Stimulated activated CD8-positive, alpha-beta memory T cell treated with anti-CD3 and anti-CD28 coated beads, Interleukin-2, amount 100 ng/mL, for 48 hours (primary cell): ENCODE data around the gene STRADB.
"Not testable (repeated sequence)": the region's sequence is repeated elsewhere in the genome, so short reads cannot be mapped to it uniquely, and the experiment has no call there.

Source experiments
- DNase-seq, 2 donors: peaks; one replicate each; pipeline ENCODE4 v3.0.0-alpha.2; 2020; ENCODE audit warnings: low read depth in 2 of 2

STRADB gene

DNA sequence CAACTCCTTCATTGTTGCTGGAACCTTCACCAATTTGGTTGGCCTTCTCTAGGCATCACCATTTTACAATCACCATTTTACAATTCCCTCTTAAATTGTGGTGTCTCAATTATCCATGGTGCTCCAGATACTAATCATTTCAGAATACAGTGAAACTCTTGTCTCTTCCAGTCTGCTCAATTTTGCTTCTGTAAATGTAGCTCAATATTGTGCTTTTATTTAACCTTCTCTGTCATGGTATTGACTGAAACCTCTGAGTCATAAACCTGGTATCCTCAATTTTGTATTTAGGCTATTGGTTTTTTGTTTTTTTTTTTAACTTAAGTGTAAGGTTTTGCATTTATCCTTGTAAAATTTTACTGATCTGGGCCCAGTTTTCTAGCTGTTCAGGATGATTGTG is 16.1 kb downstream of the STRADB start:
- DNase-seq, result no peak

DNA sequence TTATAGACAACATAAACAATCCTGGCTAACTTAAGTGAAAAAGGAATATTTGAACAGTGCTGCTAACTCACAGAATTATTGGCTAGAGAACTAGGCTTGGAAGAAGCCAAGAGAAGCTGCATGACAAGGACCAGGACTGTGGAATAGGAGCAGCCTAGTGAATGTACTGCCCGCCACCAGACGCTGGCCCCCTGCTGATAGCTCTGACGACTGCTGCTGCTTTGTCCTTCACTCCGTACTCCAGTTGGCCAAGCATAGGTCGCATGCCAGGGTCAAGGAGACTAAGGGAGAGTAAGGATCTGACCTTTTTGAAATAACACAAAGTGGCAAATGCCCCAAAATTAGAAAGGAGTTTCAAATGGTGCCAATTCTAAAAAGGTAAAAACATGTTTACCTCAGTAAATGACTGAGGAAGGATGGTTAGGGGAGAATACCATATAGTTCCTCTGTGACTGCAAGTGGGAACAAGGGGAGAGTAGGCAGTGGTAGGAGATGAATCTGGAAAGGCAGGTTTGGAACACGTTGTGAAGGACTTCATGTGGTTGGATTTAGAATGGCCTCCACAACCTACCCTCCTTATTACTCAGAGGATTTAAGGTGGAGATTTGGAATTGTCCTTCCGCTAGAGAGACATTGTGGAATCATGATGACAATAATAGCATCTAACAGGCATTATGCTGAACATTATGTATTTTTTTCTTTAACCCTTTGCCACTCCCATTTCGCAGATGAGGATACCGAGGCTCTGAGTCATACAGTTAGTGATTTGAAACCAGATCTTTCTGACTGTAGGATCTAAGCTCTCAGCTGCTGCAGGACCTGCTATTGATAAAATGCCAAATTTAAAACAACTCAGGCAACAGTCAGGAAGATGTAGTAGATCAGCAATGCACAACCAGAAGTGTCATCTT is 19.5 kb downstream of the STRADB start:
- no peak for DNase-seq

- no peak for DNase-seq
Observed at GRCh38 chr2:201471732-201472393, 20.3 kb downstream of the STRADB start.

DNA sequence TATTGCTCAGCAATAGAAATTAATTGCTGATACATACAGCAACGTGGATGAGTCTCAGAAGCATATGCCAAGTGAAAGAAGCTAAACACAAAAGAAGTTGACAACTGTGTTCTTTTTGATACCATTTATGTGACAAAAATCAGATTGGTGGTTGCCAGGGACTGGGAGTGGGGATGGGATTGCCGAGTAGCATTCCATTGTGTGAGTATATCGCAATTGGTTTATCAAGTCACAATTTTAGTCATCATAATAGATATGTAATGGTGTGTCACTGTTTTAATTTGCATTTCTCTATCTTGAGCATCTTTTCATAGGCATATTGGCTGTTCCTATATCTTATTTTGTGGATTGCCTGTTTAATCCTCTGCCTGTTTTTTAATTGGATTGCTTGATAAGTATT is 20.9 kb downstream of the STRADB start:
- DNase-seq, result no peak

DNA sequence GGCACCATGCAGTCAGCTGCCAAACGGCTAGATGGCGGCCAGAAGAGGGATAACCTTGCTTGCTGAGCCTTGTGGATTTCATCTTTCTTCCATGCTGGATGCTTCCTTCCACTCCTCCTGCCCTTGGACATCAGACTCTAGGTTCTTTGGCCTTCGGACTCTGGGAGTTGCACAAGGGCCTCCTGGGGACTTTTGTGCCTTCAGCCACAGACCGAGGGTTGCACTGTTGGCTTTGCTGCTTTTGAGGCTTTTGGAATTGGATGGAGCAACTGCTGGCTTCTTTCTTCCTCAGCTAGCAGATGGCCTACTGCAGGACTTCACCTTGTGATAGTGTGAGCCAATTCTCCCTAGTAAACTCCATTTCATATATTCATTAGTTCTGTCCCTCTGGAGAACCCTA is 31.0 kb downstream of the STRADB start:
- no peak for DNase-seq

DNA sequence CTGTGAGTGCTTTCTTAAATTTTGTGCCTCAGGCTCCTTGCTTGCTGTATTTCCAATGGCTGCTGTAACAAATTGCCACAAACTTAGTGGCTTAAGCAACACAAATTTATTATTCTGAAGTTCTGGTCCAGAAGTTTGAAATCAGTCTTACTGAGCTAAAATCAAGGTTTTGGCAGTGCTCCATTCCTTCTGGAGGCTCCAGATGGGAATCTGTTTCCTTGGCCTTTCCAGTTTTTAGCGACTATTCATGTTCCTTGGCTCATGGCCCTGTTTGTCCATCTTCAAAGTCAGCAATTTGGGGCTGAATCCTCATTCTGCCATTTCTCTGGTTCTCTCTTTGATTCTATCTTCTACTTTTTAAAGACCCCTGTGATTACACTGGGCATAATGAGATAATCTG is 31.8 kb downstream of the STRADB start:
- no peak for DNase-seq

DNA sequence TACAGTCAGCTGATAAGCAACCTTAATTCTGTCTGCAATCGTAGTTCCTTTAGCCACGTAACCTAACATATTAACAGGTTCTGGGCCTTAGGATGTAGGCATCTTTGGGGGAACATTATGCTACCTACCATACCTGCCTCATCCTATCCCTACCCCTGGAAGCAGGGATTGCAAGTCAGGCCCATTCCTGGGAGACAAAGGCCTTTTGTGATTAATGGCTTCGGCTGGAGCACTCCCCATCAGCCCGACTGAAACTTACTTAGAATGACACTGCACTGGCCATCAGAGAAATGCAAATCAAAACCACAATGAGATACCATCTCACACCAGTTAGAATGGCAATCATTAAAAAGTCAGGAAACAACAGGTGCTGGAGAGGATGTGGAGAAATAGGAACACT is 32.2 kb downstream of the STRADB start:
- DNase-seq, result not testable (repeated sequence)

- DNase-seq, result no peak
Observed at GRCh38 chr2:201484805-201485204, 33.3 kb downstream of the STRADB start.

DNA sequence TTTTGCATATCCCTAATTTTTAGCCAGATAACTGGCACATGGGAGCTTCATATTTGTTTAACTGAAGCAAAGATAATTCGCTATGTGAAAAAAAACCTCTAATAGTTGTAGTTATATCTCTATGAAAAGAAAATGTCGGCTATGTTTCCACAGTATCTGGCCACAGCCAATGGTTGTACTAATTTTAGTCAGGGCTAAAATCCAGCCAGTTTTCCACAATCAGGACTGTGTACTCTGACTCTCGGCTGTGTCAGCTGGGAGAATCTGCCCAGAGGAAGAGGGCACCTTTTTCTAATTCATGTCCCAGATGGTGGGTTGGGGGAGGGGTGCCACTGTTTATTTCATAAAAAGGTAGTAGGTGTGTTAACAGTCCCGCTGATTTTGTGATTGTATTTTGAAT is 38.8 kb downstream of the STRADB start:
- no peak for DNase-seq

GRCh38 chr2:201496785-201497184 is 45.2 kb downstream of the STRADB start:
- no peak for DNase-seq

- DNase-seq, result no peak
Observed at GRCh38 chr2:201500534-201500933, 49.0 kb downstream of the STRADB start.

DNA sequence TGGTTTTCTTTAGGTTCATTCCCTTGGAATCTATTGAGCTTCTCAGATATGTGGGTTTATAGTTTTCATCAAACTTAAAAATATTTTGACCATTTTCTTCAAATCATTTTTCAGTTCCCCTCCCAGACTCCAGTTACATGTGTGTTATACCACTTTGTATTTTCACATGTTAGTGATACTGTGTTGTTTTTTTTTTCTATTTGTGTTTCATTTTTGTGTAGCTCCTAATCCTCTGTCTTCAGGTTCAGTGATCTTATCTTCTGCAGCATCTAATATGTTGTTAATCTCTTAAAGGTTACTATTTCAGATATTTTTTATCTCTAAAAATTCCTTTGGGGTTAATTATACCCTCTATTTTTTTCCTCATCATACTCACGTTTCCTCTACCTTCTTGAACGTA is 51.2 kb downstream of the STRADB start:
- no peak for DNase-seq

GRCh38 chr2:201507725-201508124 is 56.2 kb downstream of the STRADB start:
- peak in 1 of 2 donors; percentile 1 for DNase-seq

DNA sequence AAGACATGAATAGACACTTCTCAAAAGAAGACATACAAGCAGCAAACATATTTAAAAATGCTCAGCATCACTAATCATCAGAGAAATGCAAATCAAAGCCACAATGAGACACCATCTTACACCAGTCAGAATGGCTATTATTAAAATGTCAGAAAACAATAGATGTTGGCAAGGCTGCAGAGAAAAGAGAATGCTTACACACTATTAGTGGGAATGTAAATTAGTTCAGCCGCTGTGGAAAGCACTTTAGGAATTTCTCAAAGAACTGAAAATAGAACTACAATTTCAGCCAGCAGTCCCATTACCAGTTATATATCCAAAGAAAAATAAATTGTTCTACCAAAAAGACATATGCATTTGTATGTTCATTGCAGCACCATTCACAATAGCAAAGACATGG is 61.7 kb downstream of the STRADB start:
- DNase-seq, result no peak

DNA sequence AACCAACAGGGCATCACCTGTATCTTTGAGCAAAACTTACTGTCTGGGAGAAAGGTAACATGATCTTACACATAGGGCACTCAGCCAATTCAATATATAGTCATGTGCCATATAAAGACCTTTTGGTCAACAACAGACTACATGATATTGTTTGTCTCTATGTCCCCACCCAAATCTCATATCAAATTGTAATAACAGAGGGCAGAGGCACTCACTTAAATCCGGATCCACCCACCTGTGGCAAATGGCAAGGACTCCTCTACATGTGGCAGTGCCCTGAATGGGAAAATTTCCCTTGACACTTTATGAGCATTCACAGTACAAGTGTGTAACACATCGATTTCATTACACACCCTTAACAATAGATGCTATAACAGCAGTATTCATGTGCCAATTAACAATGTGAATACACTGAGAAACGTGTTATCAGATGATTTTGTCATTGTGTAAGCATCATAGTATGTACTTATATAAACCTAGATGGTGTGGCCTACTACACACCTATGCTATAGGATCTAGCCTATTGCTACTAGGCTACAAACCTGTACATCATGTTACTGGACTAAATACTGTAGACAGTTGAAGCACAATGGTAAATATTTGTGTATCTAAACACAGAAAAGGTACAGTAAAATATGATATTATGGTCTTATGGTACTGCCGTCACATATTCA is 64.2 kb downstream of the STRADB start:
- no peak for DNase-seq

- DNase-seq, result no peak
Observed at GRCh38 chr2:201517094-201517493, 65.6 kb downstream of the STRADB start.

DNA sequence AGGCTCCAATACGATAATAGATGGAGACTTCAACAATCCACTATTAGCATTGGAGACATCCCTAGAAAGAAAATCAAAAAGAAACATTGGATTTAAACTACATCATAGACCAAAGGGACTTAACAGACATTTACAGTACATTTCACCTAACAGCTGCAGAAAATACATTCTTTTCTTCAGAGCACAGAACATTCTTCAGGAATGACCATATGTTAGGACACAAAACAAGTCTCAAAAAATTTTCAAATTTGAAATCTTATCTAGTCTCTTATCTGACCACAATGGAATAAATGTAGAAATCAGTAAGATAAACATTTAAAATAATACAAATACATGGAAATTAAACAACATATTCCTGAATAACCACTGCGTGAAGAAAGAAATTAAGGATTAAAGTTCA is 68.7 kb downstream of the STRADB start:
- no peak for DNase-seq

GRCh38 chr2:201522965-201523364 is 71.4 kb downstream of the STRADB start:
- no peak for DNase-seq

- no peak for DNase-seq
Observed at GRCh38 chr2:201523506-201523905, 72.0 kb downstream of the STRADB start.
